GM11168 (cell line): Measurements from ENCODE around the gene TPGS2.
"Not testable (repeated sequence)": the region's sequence is repeated elsewhere in the genome, so short reads cannot be mapped to it uniquely, and the experiment has no call there.

Experiments
- in situ Hi-C: fragments of 300-500 bp; cut with MboI; formaldehyde crosslinking; loops from one replicate; pipeline ENCODE4 v1.12.0; 2022; ENCODE audit warnings: low sequenced_read_pairs; ENCODE audit not compliant: unreplicated experiment

TPGS2 gene

GRCh38 chr18:36828630-36829361, at the start of gene TPGS2, which contains the start of gene KIAA1328:
Gene TPGS2 (minus strand): TSS chr18:36829002. CDS start chr18:36828767, 235 bp downstream.
Gene KIAA1328 (plus strand): TSS chr18:36829127. CDS start chr18:36829139, 12 bp downstream.
- in situ Hi-C loops: no loop called here

- in situ Hi-C loops: not testable (repeated sequence)
Observed at GRCh38 chr18:36873826-36874225, 45.0 kb upstream of the TPGS2 start.

- in situ Hi-C loops: no loop called here
Observed at GRCh38 chr18:36872329-36872728, 43.5 kb upstream of the TPGS2 start.

- in situ Hi-C loops: no loop called here
Observed at GRCh38 chr18:36871801-36872200, 43.0 kb upstream of the TPGS2 start.

- in situ Hi-C loops: no loop called here
Observed at GRCh38 chr18:36867056-36867455, 38.3 kb upstream of the TPGS2 start.

- in situ Hi-C loops: no loop called here
Observed at GRCh38 chr18:36862182-36862581, 33.4 kb upstream of the TPGS2 start.

- in situ Hi-C loops: no loop called here
Observed at GRCh38 chr18:36856815-36857214, 28.0 kb upstream of the TPGS2 start.

GRCh38 chr18:36851202-36851590, 22.4 kb upstream of the TPGS2 start:
- in situ Hi-C loops: no loop called here

GRCh38 chr18:36850527-36851201, 21.9 kb upstream of the TPGS2 start:
- in situ Hi-C loops: no loop called here

- in situ Hi-C loops: no loop called here
Observed at GRCh38 chr18:36849288-36850006, 20.6 kb upstream of the TPGS2 start.

- in situ Hi-C loops: no loop called here
Observed at GRCh38 chr18:36848609-36849008, 19.8 kb upstream of the TPGS2 start.

- in situ Hi-C loops: no loop called here
Observed at GRCh38 chr18:36843784-36844183, 15.0 kb upstream of the TPGS2 start.

- in situ Hi-C loops: no loop called here
Observed at GRCh38 chr18:36843199-36843598, 14.4 kb upstream of the TPGS2 start.

- in situ Hi-C loops: no loop called here
Observed at GRCh38 chr18:36839835-36840234, 11.0 kb upstream of the TPGS2 start.

GRCh38 chr18:36835927-36836326, 7.1 kb upstream of the TPGS2 start:
- in situ Hi-C loops: no loop called here

GRCh38 chr18:36833120-36833519, 4.3 kb upstream of the TPGS2 start:
- in situ Hi-C loops: no loop called here

GRCh38 chr18:36831139-36831538, 2.3 kb upstream of the TPGS2 start:
- in situ Hi-C loops: no loop called here

GRCh38 chr18:36830158-36830495, 1.3 kb upstream of the TPGS2 start:
- in situ Hi-C loops: no loop called here

- in situ Hi-C loops: no loop called here
Observed at GRCh38 chr18:36829362-36830157, 758 bp upstream of the TPGS2 start.

GRCh38 chr18:36828157-36828629, 609 bp downstream of the TPGS2 start:
- in situ Hi-C loops: no loop called here
